Inflammatory macrophage (primary cell): Measurements from ENCODE around the gene LRCH1.
"Not testable (repeated sequence)": the region's sequence is repeated elsewhere in the genome, so short reads cannot be mapped to it uniquely, and the experiment has no call there.

Experiments used
- DNase-seq, 2 donors: peaks; one replicate each; pipeline ENCODE4 v3.0.0-alpha.2; 2020 to 2022

Gene LRCH1

GRCh38 chr13:46757640-46758039 lies 204.7 kb downstream of the LRCH1 start:
- DNase-seq = no peak

GRCh38 chr13:46759846-46760245 lies 206.9 kb downstream of the LRCH1 start:
- peak; percentile 70 to 88 for DNase-seq

- no peak for DNase-seq
Observed at GRCh38 chr13:46761174-46761573, 208.2 kb downstream of the LRCH1 start.

GRCh38 chr13:46761866-46762265 lies 208.9 kb downstream of the LRCH1 start:
- no peak for DNase-seq

GRCh38 chr13:46769925-46770324 lies 217.0 kb downstream of the LRCH1 start:
- DNase-seq = not testable (repeated sequence)

- no peak for DNase-seq
Observed at GRCh38 chr13:46771693-46772092, 218.7 kb downstream of the LRCH1 start.

GRCh38 chr13:46773541-46773940 lies 220.6 kb downstream of the LRCH1 start:
- DNase-seq = no peak

GRCh38 chr13:46775385-46776107 lies 222.6 kb downstream of the LRCH1 start:
- no peak for DNase-seq

- no peak for DNase-seq
Observed at GRCh38 chr13:46778095-46778494, 225.1 kb downstream of the LRCH1 start.

GRCh38 chr13:46778890-46779289 lies 225.9 kb downstream of the LRCH1 start:
- DNase-seq = no peak

- no peak for DNase-seq
Observed at GRCh38 chr13:46782066-46782465, 229.1 kb downstream of the LRCH1 start.

GRCh38 chr13:46782691-46783090 lies 229.7 kb downstream of the LRCH1 start:
- DNase-seq = no peak

GRCh38 chr13:46783504-46783903 lies 230.5 kb downstream of the LRCH1 start:
- DNase-seq = no peak

GRCh38 chr13:46795321-46795720 lies 242.4 kb downstream of the LRCH1 start:
- no peak for DNase-seq

- no peak for DNase-seq
Observed at GRCh38 chr13:46796129-46796514, 243.2 kb downstream of the LRCH1 start.

- DNase-seq = peak; percentile 92 to 93
Observed at GRCh38 chr13:46796515-46797474, 243.8 kb downstream of the LRCH1 start, which contains the start of gene ESD. ESD (minus strand) TSS chr13:46797161; CDS start chr13:46791413, 5,748 bp downstream.

GRCh38 chr13:46797501-46798237 lies 244.7 kb downstream of the LRCH1 start:
- peak in 1 of 2 donors; percentile 9 for DNase-seq

GRCh38 chr13:46799139-46799538 lies 246.2 kb downstream of the LRCH1 start:
- no peak for DNase-seq

- no peak for DNase-seq
Observed at GRCh38 chr13:46801858-46802257, 248.9 kb downstream of the LRCH1 start.
